ENCODE results near the gene GOT1. TPM values are rescaled to one million over a fixed set of nuclear protein-coding genes. Genes with fewer than 3 reads are reported as not detected.

The GOT1 gene
- total RNA-seq, 1 donor from 2014 or later = 33.7 TPM

- no peak for DNase-seq (ENCODE audit: low spot score)
- H3K4me3 Mint-ChIP-seq (ENCODE audit: unreplicated experiment) = no peak overlapping the region
- no peaks in the 10 kb centered on the region for H3K9me3 Mint-ChIP-seq (ENCODE audit: unreplicated experiment)
- H3K27ac Mint-ChIP-seq (ENCODE audit: unreplicated experiment) = no peak overlapping the region
- no peaks in the 10 kb centered on the region for H3K27me3 Mint-ChIP-seq (ENCODE audit: unreplicated experiment)
- H3K4me1 Mint-ChIP-seq (ENCODE audit: unreplicated experiment) = peaks cover 22% of the 10 kb centered on the region
- no peaks in the 10 kb centered on the region for H3K36me3 Mint-ChIP-seq (ENCODE audit: low read depth, unreplicated experiment)
- no peak for TF ChIP-seq CTCF (IDR thresholded peaks at IDR 0.05; ENCODE audit: unreplicated experiment)
Observed at GRCh38 chr10:99461230-99461629, 30.8 kb upstream of the GOT1 start.

- Mint-ChIP-seq H3K27ac (ENCODE audit: unreplicated experiment) (no peak overlapping the region), H3K27me3 (ENCODE audit: unreplicated experiment) (no peaks in the 10 kb centered on the region), H3K4me3 (ENCODE audit: unreplicated experiment) (no peak overlapping the region), H3K9me3 (ENCODE audit: unreplicated experiment) (no peaks in the 10 kb centered on the region), H3K36me3 (ENCODE audit: low read depth, unreplicated experiment) (no peaks in the 10 kb centered on the region), H3K4me1 (ENCODE audit: unreplicated experiment) (peaks cover 23% of the 10 kb centered on the region)
- no peak for TF ChIP-seq CTCF (IDR thresholded peaks at IDR 0.05; ENCODE audit: unreplicated experiment)
- no peak for DNase-seq (ENCODE audit: low spot score)
Observed at GRCh38 chr10:99460070-99460469, 29.6 kb upstream of the GOT1 start.

GRCh38 chr10:99459217-99459616, 28.8 kb upstream of the GOT1 start:
- Mint-ChIP-seq H3K27me3 (ENCODE audit: unreplicated experiment) (peaks cover 1% of the 10 kb centered on the region), H3K9me3 (ENCODE audit: unreplicated experiment) (no peaks in the 10 kb centered on the region), H3K36me3 (ENCODE audit: low read depth, unreplicated experiment) (no peaks in the 10 kb centered on the region), H3K4me1 (ENCODE audit: unreplicated experiment) (peaks cover 21% of the 10 kb centered on the region), H3K27ac (ENCODE audit: unreplicated experiment) (no peak overlapping the region), H3K4me3 (ENCODE audit: unreplicated experiment) (no peak overlapping the region)
- no peak for TF ChIP-seq CTCF (IDR thresholded peaks at IDR 0.05; ENCODE audit: unreplicated experiment)
- DNase-seq (ENCODE audit: low spot score) = no peak

- TF ChIP-seq CTCF (IDR thresholded peaks at IDR 0.05; ENCODE audit: unreplicated experiment) = no peak
- Mint-ChIP-seq H3K9me3 (ENCODE audit: unreplicated experiment) (no peaks in the 10 kb centered on the region), H3K4me3 (ENCODE audit: unreplicated experiment) (no peak overlapping the region), H3K36me3 (ENCODE audit: low read depth, unreplicated experiment) (no peaks in the 10 kb centered on the region), H3K4me1 (ENCODE audit: unreplicated experiment) (peaks cover 21% of the 10 kb centered on the region), H3K27ac (ENCODE audit: unreplicated experiment) (no peak overlapping the region), H3K27me3 (ENCODE audit: unreplicated experiment) (peaks cover 1% of the 10 kb centered on the region)
- DNase-seq (ENCODE audit: low spot score) = no peak
Observed at GRCh38 chr10:99457813-99458212, 27.4 kb upstream of the GOT1 start.

- H3K27me3 Mint-ChIP-seq (ENCODE audit: unreplicated experiment) = peaks cover 1% of the 10 kb centered on the region
Observed at GRCh38 chr10:99456931-99457288, 26.5 kb upstream of the GOT1 start.

More at GRCh38 chr10:99456931-99457288, 26.5 kb upstream of the GOT1 start:
- TF ChIP-seq CTCF (IDR thresholded peaks at IDR 0.05; ENCODE audit: unreplicated experiment) = no peak
- peaks cover 21% of the 10 kb centered on the region for H3K4me1 Mint-ChIP-seq (ENCODE audit: unreplicated experiment)
- H3K36me3 Mint-ChIP-seq (ENCODE audit: low read depth, unreplicated experiment) = no peaks in the 10 kb centered on the region
- DNase-seq (ENCODE audit: low spot score) = no peak
- H3K4me3 Mint-ChIP-seq (ENCODE audit: unreplicated experiment) = no peak overlapping the region
- no peak overlapping the region for H3K27ac Mint-ChIP-seq (ENCODE audit: unreplicated experiment)
- no peaks in the 10 kb centered on the region for H3K9me3 Mint-ChIP-seq (ENCODE audit: unreplicated experiment)
